SK-N-SH treated with all-trans-retinoic acid at 6 μM for 48 hours (cell line): ENCODE measurements around the gene CCDC171.
A peak's percentile ranks its signal among the peaks of the same experiment; 100 is the strongest.
"Not testable (repeated sequence)": the region's sequence is repeated elsewhere in the genome, so short reads cannot be mapped to it uniquely, and the experiment has no call there.

ENCODE experiments used
- ATAC-seq: fragments of 200-7000 bp; cut with Tn5 transposase; 3 replicates; pipeline ENCODE4 v1.9.1; 2020; ENCODE audit warnings: mild to moderate bottlenecking, moderate library complexity
- ARNTL ChIP-seq: fragments of 450-650 bp; formaldehyde crosslinking; IDR thresholded peaks from 2 replicates; pipeline ENCODE4 v1.5.0; 2020; ENCODE audit warnings: low read depth, mild to moderate bottlenecking, moderate library complexity, borderline replicate concordance
- BACH2 ChIP-seq: fragments of 250-450 bp; sonication (Bioruptor Pico); IDR thresholded peaks from 2 replicates; pipeline ENCODE4 v1.9.0; 2021; ENCODE audit warnings: mild to moderate bottlenecking, borderline replicate concordance
- ESRRG ChIP-seq: fragments of 250-450 bp; sonication (Bioruptor Pico); IDR thresholded peaks from 2 replicates; pipeline ENCODE4 v1.6.1; 2021; ENCODE audit warnings: mild to moderate bottlenecking
- ISL1 ChIP-seq: fragments of 250-450 bp; sonication (Bioruptor Pico); IDR thresholded peaks from 2 replicates; pipeline ENCODE4 v2.1.2; 2022; ENCODE audit warnings: mild to moderate bottlenecking, moderate library complexity
- OSR1 ChIP-seq: fragments of 250-450 bp; sonication (Bioruptor Pico); IDR thresholded peaks from 2 replicates; pipeline ENCODE4 v1.8.0; 2022; ENCODE audit warnings: moderate library complexity, mild to moderate bottlenecking, inconsistent platforms
- PPARA ChIP-seq: fragments of 250-450 bp; sonication (Bioruptor Pico); IDR thresholded peaks from 2 replicates; pipeline ENCODE4 v1.5.0; 2020; ENCODE audit warnings: mild to moderate bottlenecking, borderline replicate concordance
- RARB ChIP-seq: fragments of 250-450 bp; sonication (Bioruptor Pico); IDR thresholded peaks from 2 replicates; pipeline ENCODE4 v1.8.0; 2021; ENCODE audit warnings: mild to moderate bottlenecking, moderate library complexity
- SNAI2 ChIP-seq: fragments of 250-450 bp; sonication (Bioruptor Pico); IDR thresholded peaks from 2 replicates; pipeline ENCODE4 v1.5.0; 2020; ENCODE audit warnings: mild to moderate bottlenecking, moderate library complexity
- TCF4 ChIP-seq: fragments of 250-450 bp; sonication (Bioruptor Pico); IDR thresholded peaks from 2 replicates; pipeline ENCODE4 v1.8.0; 2021; ENCODE audit warnings: mild to moderate bottlenecking, moderate library complexity, borderline replicate concordance
- ZFP3 ChIP-seq: fragments of 250-450 bp; sonication (Bioruptor Pico); IDR thresholded peaks from 2 replicates; pipeline ENCODE4 v1.5.0; 2020; ENCODE audit warnings: mild to moderate bottlenecking, moderate library complexity
- ZFP30 ChIP-seq: fragments of 450-650 bp; formaldehyde crosslinking; IDR thresholded peaks from 2 replicates; pipeline ENCODE4 v1.5.0; 2022; ENCODE audit warnings: mild to moderate bottlenecking, moderate library complexity
- ZNF565 ChIP-seq: fragments of 450-650 bp; formaldehyde crosslinking; conservative IDR thresholded peaks from 2 replicates; pipeline ENCODE4 v1.5.0; 2020; ENCODE audit warnings: low read depth, mild to moderate bottlenecking, moderate library complexity
- ZNF70 ChIP-seq: fragments of 450-650 bp; formaldehyde crosslinking; IDR thresholded peaks from 2 replicates; pipeline ENCODE4 v1.5.0; 2020; ENCODE audit warnings: mild to moderate bottlenecking, moderate library complexity
- ZNF8 ChIP-seq: fragments of 450-650 bp; formaldehyde crosslinking; IDR thresholded peaks from 2 replicates; pipeline ENCODE4 v1.5.0; 2020; ENCODE audit warnings: mild to moderate bottlenecking, moderate library complexity
- TF ChIP-seq, protein P1 (sequence below): fragments of 250-450 bp; sonication (Bioruptor Pico); IDR thresholded peaks from 2 replicates; pipeline ENCODE4 v1.8.0; 2021; ENCODE audit warnings: low read depth, mild to moderate bottlenecking, moderate library complexity, borderline replicate concordance
- TF ChIP-seq, protein P2 (sequence below): fragments of 250-450 bp; sonication (Bioruptor Pico); IDR thresholded peaks from 2 replicates; pipeline ENCODE4 v1.5.1; 2020; ENCODE audit warnings: low read depth, mild to moderate bottlenecking, moderate library complexity
- TF ChIP-seq, protein P3 (sequence below): fragments of 250-450 bp; sonication (Bioruptor Pico); IDR thresholded peaks from 2 replicates; pipeline ENCODE4 v1.5.0; 2020; ENCODE audit warnings: mild to moderate bottlenecking, moderate library complexity
- TF ChIP-seq, protein P4 (sequence below): fragments of 250-450 bp; sonication (Bioruptor Pico); IDR thresholded peaks from 2 replicates; pipeline ENCODE4 v1.5.1; 2021; ENCODE audit warnings: mild to moderate bottlenecking, moderate library complexity

Gene CCDC171

DNA sequence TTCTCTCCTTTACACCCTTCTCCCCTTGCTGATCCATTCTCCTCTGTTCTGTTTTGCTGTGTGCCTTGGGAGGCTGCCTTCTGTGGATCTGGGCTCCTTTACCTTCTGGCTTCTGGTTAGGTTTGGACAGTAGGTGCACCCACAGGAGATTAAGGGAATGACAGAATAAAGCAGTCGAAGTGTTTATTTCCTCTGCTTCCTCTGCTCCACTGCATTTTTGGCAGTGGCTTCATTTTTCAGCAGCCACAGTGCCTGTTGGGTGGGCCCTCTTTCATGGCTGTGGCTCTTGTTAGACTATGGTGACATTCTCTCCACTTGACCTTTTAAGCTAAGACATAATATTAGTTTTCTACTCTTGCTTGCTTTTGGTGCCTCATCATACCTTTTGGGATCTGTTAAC, 144.1 kb downstream of the CCDC171 start:
- peak; percentile 81 for ATAC-seq
- TF ChIP-seq ISL1 (CRISPR knock-in tag) = no peak

DNA sequence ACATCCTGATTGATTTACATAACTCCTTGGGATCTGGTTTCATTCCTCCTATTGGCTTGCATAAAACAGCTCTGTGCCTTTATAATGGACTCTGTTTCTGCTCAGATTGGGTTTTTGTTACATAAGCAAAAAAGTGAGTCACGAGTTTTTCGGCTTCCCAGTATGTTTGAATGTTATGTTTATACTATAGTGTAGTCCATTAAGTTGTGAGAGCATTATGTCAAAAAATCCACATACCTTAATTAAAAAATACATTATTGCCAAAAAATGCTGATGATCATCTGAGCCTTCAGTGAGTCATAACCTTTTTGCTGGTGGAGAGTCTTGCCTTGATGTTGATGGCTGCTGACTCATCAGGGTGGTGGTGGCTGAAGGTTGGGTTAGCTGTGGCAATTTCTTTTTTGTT, 144.6 kb downstream of the CCDC171 start:
- ATAC-seq = peak; percentile 93
- TF ChIP-seq, protein P1, sequence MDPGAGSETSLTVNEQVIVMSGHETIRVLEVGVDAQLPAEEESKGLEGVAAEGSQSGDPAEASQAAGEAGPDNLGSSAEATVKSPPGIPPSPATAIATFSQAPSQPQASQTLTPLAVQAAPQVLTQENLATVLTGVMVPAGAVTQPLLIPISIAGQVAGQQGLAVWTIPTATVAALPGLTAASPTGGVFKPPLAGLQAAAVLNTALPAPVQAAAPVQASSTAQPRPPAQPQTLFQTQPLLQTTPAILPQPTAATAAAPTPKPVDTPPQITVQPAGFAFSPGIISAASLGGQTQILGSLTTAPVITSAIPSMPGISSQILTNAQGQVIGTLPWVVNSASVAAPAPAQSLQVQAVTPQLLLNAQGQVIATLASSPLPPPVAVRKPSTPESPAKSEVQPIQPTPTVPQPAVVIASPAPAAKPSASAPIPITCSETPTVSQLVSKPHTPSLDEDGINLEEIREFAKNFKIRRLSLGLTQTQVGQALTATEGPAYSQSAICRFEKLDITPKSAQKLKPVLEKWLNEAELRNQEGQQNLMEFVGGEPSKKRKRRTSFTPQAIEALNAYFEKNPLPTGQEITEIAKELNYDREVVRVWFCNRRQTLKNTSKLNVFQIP (CRISPR knock-in tag) = no peak
- TF ChIP-seq ISL1 (CRISPR knock-in tag) (peak; percentile 82), RARB (CRISPR knock-in tag) (no peak), OSR1 (CRISPR knock-in tag) (no peak)

DNA sequence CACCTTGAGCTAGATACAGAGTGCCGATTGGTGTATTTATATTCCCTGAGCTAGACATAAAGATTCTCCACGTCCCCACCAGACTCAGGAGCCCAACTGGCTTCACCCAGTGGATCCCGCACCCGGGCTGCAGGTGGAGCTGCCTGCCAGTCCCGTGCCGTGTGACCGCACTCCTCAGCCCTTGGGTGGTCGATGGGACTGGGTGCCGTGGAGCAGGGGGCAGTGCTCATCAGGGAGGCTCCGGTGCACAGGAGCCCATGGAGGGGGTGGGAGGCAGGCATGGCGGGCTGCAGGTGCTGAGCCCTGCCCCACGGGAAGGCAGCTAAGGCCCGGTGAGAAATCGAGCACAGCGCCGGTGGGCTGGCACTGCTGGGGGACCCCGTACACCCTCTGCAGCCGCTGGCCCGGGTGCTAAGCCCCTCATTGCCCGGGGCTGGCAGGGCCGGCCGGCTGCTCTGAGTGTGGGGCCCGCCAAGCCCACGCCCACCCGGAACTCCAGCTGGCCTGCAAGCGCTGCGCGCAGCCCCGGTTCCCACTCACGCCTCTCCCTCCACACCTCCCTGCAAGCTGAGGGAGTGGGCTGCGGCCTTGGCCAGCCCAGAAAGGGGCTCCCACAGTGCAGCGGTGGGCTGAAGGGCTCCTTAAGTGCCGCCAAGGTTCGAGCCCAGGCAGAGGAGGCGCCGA, 147.2 kb downstream of the CCDC171 start:
- ATAC-seq = not testable (repeated sequence)

DNA sequence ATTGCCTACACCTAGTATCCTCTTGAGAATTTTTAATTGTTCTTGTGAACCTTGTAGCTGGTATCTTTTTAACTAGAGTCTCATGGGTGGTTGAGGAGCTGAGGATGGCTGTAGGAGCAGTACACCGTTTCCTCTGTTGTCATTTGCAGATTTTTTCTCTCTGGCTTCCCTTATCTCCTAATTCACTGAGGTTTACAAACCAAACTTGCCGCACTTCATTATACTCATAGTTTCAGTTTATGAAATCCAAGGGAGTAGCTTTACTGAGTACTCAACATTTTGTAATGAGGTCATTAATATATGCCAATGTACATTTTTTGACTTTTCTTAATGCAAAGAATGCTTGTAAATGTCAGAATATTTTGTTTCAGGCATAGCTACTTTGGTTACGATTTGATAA, 154.2 kb downstream of the CCDC171 start:
- no peak for ATAC-seq
- TF ChIP-seq, protein P1 (CRISPR knock-in tag) = no peak
- TF ChIP-seq OSR1 (CRISPR knock-in tag) (no peak), BACH2 (CRISPR knock-in tag) (no peak), ZNF70 (CRISPR knock-in tag) (no peak), ZNF8 (CRISPR knock-in tag) (no peak), ZNF565 (CRISPR knock-in tag) (no peak), SNAI2 (no peak), ESRRG (CRISPR knock-in tag) (no peak), ZFP30 (CRISPR knock-in tag) (no peak), ARNTL (no peak), TCF4 (CRISPR knock-in tag) (no peak), ISL1 (CRISPR knock-in tag) (no peak), PPARA (CRISPR knock-in tag) (no peak)
- TF ChIP-seq, protein P2, sequence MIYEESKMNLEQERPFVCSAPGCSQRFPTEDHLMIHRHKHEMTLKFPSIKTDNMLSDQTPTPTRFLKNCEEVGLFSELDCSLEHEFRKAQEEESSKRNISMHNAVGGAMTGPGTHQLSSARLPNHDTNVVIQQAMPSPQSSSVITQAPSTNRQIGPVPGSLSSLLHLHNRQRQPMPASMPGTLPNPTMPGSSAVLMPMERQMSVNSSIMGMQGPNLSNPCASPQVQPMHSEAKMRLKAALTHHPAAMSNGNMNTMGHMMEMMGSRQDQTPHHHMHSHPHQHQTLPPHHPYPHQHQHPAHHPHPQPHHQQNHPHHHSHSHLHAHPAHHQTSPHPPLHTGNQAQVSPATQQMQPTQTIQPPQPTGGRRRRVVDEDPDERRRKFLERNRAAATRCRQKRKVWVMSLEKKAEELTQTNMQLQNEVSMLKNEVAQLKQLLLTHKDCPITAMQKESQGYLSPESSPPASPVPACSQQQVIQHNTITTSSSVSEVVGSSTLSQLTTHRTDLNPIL (CRISPR knock-in tag) = no peak
- TF ChIP-seq, protein P3, sequence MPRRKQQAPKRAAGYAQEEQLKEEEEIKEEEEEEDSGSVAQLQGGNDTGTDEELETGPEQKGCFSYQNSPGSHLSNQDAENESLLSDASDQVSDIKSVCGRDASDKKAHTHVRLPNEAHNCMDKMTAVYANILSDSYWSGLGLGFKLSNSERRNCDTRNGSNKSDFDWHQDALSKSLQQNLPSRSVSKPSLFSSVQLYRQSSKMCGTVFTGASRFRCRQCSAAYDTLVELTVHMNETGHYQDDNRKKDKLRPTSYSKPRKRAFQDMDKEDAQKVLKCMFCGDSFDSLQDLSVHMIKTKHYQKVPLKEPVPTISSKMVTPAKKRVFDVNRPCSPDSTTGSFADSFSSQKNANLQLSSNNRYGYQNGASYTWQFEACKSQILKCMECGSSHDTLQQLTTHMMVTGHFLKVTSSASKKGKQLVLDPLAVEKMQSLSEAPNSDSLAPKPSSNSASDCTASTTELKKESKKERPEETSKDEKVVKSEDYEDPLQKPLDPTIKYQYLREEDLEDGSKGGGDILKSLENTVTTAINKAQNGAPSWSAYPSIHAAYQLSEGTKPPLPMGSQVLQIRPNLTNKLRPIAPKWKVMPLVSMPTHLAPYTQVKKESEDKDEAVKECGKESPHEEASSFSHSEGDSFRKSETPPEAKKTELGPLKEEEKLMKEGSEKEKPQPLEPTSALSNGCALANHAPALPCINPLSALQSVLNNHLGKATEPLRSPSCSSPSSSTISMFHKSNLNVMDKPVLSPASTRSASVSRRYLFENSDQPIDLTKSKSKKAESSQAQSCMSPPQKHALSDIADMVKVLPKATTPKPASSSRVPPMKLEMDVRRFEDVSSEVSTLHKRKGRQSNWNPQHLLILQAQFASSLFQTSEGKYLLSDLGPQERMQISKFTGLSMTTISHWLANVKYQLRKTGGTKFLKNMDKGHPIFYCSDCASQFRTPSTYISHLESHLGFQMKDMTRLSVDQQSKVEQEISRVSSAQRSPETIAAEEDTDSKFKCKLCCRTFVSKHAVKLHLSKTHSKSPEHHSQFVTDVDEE = no peak
- TF ChIP-seq, protein P4, sequence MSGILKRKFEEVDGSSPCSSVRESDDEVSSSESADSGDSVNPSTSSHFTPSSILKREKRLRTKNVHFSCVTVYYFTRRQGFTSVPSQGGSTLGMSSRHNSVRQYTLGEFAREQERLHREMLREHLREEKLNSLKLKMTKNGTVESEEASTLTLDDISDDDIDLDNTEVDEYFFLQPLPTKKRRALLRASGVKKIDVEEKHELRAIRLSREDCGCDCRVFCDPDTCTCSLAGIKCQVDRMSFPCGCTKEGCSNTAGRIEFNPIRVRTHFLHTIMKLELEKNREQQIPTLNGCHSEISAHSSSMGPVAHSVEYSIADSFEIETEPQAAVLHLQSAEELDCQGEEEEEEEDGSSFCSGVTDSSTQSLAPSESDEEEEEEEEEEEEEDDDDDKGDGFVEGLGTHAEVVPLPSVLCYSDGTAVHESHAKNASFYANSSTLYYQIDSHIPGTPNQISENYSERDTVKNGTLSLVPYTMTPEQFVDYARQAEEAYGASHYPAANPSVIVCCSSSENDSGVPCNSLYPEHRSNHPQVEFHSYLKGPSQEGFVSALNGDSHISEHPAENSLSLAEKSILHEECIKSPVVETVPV (CRISPR knock-in tag) = no peak

DNA sequence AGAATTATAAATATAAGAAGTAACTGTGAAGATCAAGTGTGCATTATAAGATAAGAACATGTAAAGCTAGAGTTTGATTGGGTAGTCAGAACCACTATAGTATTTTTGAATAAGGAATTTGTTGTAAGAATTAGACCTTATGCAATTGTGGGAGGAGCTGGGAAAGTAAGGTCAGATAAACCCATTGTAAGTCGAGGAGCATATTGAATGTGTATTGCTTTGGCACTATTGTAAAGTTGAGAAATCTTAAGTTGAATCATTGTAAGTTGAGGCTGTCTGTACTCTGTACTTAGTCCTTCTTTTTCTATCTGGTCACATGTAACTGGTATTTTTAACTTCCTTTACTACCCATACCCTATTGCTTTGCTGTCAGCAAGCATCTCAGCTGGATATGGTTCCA, 158.7 kb downstream of the CCDC171 start:
- no peak for ATAC-seq
- TF ChIP-seq, protein P2 (CRISPR knock-in tag) = no peak
- TF ChIP-seq, protein P1 (CRISPR knock-in tag) = no peak
- TF ChIP-seq, protein P3 = no peak
- no peak for TF ChIP-seq ZFP3 (CRISPR knock-in tag)
- no peak for TF ChIP-seq SNAI2
- TF ChIP-seq OSR1 (CRISPR knock-in tag) = no peak
- TF ChIP-seq TCF4 (CRISPR knock-in tag) = no peak
